GM12801 (cell line): Measurements from ENCODE around the gene ALG8.

ENCODE experiments used
- CTCF ChIP-seq: IDR thresholded peaks from one replicate; pipeline ENCODE4 v1.5.1; 2011; ENCODE audit warnings: control low read depth; ENCODE audit not compliant: insufficient read length; ENCODE audit errors: extremely low read depth

The ALG8 gene

DNA sequence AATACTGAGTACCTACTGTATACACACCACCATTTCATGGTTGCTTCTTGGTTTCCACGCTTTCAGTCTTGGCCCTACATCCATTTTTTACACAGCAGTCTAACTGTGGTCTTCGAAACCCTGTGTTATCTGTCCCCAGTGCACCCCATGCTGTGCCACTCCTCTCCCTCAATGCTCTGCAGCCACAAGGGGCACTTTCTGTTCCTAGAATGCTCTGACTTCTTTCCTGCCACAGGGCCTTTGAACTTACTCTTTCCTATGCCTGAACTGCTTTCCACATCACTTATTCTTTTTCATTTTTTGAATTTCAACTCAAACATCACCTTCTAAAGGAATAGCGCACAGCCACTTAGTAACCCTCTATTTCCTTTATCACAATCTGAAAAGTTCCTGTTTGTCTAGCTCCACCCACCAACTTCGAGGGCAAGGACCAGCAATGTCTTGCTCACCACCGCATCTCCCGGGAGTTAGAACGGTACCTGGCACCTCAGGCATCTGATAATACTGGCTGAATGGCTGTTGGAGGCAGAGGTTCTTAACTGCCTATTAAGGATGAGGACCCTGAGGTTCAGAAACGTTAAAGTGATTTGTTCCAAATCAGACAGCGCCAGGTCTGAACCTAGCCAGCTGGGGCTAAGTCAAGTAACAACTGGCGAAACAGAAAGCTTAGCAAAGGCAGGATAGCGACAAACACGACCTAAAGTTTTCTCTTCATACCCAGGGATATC lies 568 bp downstream of the ALG8 start:
- no peak for TF ChIP-seq CTCF

DNA sequence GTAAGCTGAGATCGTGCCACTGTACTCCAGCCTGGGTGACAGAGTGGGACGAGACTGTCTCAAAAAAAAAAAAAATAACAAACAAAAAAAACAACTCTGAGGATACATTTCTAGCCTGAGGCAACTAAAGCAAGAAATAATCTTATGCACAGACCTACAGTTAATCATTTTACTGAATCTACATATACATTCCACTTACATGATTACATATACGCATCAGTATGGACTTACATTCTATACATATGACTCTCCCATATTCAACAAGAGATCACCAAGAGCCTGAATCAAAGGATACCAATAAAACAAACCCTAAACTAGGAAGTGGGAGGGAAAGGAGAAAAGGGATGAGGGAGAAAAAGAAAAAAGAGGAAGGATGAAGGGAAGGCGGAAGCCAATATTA lies 1.1 kb downstream of the ALG8 start:
- TF ChIP-seq CTCF = no peak

DNA sequence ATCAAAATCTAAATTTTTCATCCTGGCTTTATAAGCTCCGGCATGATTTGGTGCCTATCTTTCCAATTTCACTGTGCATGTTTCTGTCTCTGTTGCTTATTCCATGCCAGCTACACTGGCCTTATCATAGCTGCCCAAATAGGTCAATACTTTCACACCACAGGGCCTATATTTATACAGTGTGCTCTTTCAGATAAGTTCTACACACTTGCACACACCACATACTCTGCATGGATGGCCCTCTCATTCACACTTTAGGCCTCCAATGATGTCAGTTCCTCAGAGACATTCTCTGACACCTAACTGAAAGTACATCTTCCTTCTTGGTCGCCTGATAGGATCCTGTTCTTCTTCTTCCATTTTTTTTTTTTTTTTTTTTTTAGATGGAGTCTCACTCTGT lies 7.0 kb downstream of the ALG8 start:
- TF ChIP-seq CTCF = no peak

GRCh38 chr11:78131956-78132355 lies 7.5 kb downstream of the ALG8 start:
- TF ChIP-seq CTCF = no peak

DNA sequence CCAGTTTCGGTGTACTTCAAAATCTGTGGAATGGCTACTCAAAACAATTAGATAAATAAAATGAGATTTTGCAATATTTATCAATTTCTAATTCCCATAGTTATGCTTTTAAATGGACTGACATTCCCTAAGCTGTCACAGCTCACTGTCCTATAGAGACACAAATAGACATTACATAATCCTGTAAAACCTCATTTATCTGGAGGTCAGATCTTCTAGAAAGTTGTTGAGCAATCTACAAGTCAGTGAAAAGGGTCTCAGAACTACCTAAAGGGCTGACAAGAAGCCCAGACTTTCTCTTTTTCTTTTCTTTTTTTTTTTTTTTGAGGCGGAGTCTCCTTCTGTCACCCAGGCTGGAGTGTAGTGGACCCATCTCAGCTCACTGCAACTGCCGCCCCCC lies 12.0 kb downstream of the ALG8 start:
- TF ChIP-seq CTCF = no peak

- TF ChIP-seq CTCF = no peak
Measured at GRCh38 chr11:78112582-78113275, 26.7 kb downstream of the ALG8 start.

DNA sequence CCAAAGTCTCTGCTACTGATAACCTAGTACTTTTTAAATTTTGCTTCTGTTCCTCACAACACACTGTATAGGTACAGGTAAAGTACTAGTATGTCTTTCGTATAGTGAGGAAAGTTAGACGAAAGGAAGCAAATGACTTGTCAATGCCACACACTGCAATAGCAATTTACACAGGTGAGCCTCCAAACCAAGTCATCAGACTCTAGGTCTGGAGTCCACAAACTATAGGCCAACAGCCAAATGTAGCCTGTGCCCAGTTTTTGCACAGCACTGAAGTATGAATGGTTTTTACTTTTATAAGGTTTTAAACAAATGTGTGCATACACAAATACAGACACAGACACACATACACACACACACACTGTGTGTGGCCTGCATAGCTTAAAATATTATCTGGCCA lies 28.1 kb downstream of the ALG8 start:
- TF ChIP-seq CTCF = no peak
